ENCODE results near the gene AHCYL1.
A peak's percentile ranks its signal among the peaks of the same experiment; 100 is the strongest.

The AHCYL1 gene

DNA sequence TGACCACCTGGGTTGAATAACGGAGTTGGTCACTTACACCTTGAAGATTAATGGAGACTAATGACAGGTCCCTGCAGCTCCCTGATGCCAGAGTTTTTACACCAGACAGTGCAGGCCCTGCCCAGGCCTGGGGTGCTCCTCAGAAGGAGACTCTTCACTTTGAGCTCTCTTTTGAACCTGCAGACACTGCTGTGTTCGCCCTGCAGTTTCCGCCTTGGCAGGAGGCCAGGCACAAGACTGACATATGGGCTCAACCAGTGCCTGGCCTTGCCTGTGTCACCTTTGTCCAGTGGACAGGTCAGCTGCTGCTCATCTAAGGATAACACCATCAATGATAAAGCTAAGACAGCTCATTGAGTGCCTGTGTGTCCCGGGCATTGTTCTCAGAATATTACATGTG, 55.1 kb downstream of the AHCYL1 start:
- no peak for DNase-seq (ENCODE audit: low read depth)

DNA sequence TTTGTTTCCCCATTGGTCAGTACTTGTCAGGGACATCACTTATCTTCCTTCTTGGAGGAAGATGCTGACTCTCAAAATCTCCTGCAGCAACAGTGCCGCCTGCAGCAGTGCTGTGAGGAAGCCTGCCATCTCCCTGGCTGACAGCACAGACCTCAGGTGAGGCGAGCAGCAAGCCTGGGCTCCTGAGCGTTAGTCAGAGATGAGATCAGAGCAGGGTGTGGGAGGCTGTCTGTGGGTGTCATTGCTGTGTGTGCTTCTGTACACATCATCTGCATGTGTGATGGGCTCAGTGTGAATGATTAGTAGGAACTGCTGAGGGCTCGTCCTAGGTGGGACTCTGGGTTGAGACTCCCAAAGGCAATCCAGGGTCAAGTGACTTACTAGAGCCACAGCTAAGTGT, 56.0 kb downstream of the AHCYL1 start:
- DNase-seq (ENCODE audit: low read depth), result no peak

DNA sequence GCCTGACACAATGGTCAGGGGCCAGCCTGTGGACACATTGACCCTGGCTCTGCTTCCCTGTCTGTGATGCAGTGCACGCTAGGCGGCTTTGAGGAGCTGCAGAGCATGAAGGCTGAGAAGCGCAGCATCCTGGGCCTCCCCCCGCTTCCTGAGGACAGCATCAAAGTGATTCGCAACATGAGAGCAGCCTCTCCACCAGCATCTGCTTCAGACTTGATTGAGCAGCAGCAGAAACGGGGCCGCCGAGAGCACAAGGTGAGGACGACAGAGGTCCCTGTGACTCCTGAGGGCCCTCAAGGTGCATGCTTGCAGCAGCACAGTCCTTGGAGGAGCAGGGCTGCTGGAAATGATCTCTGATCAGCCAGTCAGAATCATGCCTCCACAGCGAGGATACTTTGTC, 58.5 kb downstream of the AHCYL1 start:
- no peak for DNase-seq (ENCODE audit: low read depth)

DNA sequence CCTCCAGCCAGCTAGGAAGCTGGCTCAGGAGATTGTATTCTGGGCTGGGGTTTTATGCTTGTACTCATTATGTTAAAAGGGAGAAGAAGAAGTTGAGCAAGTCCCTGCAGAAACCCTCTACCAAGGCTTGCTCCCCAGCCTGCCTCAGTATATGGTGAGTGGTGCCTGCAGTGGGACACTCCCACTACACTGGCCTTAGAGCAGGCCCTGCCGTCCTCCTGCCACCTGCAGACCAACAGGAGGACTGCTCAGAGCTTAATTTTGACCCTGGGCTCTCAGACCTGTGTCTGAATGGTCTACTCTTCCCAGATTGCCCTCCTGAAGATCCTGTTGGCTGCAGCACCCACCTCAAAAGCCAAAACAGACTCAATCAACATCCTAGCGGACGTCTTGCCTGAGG, 62.9 kb downstream of the AHCYL1 start:
- no peak for DNase-seq (ENCODE audit: low read depth)

DNA sequence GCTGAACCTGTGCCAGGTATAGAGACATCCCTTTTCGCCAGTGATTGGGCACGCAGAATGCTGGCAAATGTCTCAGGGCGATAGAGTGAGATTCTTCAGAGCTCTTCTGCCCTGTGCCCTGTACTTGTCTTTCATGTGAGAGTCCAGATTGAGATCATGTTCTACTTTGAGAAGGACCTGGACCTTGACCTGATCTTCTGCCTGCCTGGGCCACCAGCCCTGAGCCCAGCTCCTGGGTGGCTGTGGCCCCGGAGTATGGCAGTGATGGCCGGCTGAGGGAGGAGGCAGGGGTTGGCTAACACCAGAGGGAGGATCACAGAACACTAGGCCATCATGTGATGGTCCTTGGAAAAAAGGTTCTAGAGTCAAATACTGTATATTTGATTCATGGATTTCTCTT, 63.7 kb downstream of the AHCYL1 start:
- DNase-seq (ENCODE audit: low read depth), result no peak

DNA sequence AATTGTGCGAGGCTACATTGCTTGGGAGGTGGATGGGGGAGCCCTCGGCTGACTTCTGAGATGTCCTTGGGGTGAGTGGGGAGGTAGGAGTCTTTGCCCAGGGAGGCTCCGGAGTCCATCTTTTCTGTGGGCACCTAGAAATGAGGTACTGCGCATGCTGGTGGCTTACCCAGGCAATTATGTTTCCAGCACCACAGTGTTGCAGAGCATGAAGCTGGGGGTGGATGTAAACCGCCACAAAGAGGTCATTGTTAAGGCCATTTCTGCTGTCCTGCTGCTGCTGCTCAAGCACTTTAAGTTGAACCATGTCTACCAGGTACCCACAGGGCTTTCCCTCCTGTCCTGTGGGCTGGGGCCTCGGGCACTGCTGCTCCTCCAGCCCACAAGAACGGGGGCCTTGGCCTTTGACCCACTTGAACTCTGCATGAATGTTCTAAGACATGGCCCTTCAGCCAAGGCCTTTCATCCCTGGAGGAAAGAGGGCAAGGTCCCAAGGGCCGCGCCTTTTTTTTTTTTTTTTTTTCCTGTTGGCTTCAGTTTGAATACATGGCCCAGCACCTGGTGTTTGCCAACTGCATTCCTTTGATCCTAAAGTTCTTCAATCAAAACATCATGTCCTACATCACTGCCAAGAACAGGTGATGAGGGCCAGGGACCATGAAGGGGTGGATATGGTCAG, 64.5 kb downstream of the AHCYL1 start:
- no peak for DNase-seq (ENCODE audit: low read depth)

DNA sequence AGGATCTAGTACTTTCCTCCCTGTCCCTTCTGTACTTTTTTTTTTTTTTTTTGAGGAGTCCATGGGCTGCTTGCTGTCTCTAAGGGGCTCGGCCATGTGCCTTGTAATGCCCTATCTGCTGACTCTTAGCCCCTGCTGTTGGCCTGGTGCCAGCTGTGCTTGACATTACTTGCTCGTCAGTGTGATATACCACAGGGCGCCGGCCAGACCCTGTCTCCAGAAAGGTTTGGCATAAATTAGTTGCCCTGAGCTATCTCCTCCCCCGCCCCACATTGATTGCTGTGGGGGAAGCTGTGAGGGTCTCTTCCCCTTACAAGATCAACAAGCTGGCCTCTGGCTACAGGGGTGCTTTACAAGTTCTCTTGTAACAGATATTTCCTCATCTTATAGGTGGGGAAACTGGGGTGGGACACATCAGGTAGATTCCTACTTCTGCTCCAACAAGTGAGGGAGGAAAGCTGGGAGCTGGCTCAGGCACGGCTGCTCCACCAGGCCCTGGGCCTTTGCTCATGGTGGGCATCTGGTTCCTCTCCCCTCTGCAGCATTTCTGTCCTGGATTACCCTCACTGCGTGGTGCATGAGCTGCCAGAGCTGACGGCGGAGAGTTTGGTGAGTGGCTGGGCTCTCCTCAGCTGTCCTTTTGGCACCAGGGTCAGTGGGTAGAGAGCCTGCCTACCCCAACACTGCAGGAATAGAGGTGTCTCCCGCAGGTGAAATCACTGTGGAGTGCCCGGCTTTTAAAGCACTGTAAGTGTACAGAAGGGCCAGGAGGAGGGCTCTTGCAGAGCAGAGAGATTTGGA, 65.4 kb downstream of the AHCYL1 start:
- DNase-seq (ENCODE audit: low read depth), result no peak

DNA sequence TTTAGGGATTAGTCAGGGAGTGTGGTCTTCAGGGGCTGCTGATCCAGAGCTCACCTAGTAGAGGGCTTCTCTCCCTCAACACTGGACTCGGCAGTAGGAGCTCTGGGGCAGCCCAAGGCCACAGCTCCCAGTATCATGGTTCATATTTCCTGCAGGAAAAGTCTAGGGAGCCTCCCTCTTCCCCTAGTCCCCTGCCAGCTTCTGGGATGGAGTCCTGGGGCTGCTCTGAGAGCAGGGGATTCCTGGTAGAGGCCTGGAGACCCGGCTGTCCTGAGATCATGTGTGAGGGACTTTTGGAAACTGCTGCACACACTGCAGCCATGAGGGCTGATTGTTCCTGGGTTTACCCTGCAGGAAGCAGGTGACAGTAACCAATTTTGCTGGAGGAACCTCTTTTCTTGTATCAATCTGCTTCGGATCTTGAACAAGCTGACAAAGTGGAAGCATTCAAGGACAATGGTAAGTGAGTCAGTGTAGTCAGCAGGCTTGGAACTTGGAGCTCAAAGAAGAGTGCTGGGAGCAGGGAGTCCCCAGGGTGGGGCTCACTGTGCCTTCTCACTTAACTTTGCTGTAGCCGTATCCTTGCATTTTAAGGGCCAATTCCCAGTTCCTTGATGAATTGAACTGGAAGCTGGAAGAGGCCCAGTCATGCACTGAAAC, 66.2 kb downstream of the AHCYL1 start:
- DNase-seq (ENCODE audit: low read depth), result no peak

DNA sequence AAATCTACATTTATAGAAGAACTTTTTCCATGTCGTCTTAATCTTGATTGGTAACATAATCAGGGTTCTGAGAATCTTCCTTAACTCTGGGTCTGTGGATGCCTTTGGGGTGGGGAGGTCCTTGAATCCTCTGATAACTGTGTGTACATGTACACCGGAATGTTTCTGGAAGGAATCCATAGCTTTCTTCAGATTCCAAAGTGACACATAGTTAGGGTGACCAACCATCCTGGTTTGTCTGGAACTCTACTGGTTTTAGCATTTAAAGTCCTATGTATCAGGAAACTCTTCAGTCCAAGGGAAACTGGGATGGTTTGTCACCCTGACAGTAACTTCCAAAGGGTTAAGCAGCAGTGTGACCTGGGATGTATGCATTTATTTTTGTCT, 66.7 kb downstream of the AHCYL1 start:
- no peak for DNase-seq (ENCODE audit: low read depth)

DNA sequence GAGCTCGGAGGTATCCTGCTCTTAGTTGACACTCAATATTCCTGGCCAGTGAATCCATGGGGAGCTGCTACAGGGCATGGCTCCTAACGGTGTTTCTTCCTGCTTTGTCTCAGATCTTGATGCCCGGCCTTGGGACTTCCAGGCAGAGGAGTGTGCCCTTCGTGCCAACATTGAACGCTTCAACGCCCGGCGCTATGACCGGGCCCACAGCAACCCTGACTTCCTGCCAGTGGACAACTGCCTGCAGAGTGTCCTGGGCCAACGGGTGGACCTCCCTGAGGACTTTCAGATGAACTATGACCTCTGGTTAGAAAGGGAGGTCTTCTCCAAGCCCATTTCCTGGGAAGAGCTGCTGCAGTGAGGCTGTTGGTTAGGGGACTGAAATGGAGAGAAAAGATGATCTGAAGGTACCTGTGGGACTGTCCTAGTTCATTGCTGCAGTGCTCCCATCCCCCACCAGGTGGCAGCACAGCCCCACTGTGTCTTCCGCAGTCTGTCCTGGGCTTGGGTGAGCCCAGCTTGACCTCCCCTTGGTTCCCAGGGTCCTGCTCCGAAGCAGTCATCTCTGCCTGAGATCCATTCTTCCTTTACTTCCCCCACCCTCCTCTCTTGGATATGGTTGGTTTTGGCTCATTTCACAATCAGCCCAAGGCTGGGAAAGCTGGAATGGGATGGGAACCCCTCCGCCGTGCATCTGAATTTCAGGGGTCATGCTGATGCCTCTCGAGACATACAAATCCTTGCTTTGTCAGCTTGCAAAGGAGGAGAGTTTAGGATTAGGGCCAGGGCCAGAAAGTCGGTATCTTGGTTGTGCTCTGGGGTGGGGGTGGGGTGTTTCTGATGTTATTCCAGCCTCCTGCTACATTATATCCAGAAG, 69.2 kb downstream of the AHCYL1 start:
- DNase-seq (ENCODE audit: low read depth), result peak; percentile 17

DNA sequence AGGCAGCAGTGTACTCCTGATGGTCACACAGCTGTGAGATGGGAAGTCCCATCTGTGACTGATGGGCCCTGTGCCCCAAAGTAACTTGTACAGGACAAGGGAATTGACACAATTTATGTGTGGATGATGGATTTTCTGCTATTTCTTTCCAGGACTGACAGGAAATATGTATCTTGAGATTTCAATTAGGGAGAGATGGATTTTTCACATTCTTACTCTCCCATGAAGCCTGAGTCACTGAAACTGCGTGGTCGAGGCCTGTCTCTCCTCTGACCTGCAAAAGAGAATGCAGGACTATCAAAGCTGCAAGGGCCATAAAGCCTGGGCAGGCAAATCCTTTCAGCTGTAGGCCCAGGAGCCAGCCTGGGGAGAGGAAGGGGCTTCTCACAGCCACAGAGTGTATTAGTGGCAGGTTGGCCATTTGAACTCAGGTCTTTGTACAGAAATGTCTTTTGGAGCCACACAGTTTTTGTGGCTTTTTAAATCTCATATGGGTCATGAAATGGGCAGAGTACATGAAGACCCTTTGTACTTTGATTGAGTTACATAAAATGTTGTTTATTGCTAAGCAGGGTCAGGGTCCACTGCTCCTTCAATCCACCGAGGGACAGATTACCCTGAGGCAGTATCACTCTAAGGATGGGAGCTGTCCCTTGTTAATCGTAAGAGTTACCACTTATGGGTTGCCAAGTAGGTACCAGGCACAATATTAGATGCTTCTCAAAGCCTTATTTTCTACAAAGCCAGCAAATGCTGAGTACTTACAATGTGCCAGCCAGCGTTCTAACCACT, 71.1 kb downstream of the AHCYL1 start:
- no peak for DNase-seq (ENCODE audit: low read depth)

DNA sequence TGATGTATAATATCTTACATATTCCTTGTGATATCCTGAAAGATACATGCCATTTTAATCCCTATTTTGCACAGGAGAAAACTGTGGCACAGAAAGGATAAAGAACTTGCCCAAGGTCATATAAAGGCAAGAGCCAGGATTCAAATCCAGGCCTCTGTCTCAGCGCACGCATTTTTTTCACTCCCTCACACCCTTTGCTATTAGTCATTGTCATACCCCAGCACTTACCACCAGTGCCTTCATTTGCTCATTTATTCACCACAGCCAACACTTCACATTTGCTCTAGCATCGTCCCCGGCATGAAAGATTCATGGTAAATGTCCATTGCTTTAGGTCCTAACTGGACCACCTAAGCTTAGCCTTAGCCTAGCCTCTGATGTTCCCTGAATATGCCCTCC, 71.7 kb downstream of the AHCYL1 start:
- DNase-seq (ENCODE audit: low read depth), result no peak

DNA sequence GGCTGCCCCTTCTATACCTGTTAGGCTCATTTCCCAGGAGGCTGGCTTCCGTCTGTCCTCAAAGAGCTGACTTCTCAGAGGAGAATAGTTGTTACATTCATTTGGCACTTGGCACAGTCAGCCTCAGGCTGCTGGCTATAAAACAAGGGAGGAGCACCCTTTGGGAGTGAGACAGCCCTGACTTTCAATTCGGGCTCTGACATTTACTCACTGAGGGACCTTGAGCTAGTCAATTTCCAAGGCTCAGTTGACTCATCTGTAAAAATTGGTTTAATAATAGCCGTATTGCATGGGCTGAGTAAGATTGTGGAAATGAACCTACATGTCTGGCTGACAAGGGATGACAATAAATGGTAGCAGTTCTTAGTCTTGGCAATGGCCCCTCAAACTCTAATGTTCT, 72.2 kb downstream of the AHCYL1 start:
- DNase-seq (ENCODE audit: low read depth), result no peak

DNA sequence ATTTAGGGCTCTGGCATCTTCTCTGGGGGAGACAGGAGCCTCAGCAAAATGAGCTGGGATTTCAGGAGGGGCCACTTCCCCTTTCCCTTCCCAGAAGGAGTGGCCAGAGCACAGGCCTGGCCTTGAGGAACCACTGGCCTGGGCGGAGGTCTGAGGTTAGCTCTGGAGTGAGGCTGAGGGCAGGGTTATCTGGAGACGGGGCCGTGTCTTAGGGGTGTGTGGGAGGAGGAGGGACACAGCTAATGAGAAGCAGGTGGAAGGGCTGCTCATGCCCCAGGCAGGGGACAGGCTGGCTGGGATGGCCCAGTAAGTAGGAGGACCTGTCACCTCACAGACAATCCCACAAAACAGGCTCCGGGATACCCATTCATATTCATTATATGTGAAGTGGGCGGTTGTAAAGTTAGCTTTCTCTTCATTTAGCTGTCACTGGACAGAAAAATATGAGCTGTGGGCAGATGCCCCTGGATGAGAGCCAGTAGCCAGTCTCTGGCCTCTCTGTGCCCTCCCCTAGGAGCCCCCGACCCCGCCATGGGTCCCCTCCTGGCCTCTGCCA, 73.5 kb downstream of the AHCYL1 start:
- no peak for DNase-seq (ENCODE audit: low read depth)

DNA sequence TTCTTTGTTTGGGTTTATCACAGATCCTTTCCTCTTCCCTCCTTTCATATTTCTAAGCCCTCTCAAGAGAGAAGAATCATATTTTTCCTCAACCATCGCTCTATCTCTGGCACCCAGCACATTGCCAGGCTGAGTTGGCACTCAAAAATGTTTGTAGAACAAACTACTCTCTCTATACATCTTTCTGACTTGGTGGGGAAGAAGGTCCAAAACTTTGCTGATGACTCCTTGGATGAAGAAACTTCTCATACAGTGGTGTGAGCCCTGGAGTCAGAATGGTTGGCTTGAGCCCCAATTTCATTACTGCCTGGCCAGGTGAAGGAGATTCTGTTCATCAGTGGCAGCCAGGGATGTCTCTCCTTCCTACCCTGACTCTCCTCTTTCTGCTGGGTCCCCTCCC, 74.0 kb downstream of the AHCYL1 start:
- no peak for DNase-seq (ENCODE audit: low read depth)

DNA sequence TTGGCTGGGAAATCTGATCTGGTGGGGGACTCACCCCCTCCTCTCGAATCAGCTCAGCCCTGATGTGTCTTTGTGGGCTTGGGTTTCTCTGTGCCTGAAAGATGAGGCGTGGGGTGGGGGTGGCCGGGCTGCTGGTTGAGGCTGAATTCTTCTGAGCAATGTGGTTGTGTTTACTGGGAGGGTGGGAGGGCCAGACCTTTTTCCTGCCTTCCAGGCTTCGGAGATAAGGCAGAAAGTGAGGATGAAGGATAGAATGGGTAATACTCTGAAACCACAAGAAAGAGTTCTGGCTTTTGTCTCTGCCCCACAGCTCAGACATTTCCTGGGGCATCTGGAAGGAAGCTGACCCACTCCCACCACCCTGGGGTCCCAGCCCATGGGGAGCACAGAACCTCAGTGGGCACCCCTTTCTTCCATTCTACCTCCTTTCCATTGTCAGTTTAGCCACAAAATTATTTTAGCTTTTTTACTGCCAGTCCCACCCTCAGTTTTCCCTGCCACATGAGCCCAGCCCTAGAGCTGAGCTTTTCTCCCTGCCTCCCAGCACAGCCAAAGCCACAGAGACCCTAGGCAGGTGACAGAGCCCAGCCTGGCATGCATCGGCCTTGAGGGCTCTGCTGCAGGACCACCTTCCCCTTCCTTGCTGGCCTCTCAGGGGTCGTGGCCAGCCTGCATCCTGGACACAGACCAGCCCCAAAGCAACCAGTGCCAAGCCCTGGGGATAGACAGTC, 74.7 kb downstream of the AHCYL1 start:
- no peak for DNase-seq (ENCODE audit: low read depth)

DNA sequence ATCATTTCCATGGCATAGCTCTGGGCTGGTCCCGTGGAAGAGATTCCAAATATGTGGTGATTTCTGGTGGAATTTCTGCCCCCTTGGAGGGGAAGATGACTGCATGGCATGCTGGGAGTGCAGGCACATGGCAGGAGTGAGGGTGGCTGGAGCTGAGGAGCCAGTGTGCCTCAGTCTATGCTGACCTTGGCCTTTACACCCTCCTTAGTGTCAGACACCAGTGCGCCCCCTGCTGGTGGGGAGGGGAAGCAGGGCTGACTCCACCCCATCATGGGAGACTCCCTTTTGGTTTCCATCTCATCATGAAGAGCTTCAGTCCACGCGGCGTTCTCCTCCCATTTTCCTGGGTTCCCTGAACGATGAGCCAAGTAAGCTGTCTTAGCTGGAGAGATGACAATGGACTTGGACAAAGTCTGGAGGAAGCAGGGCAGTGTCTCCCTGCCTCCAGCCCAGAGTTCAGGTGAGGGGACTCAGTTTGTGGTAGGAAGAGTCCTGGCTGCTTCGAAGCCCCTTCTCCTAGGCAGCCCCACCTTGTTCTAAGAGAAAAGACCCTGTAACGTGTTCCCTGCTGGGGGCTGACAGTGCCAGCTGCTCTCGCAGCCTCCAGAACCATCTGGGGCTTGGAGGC, 75.6 kb downstream of the AHCYL1 start:
- DNase-seq (ENCODE audit: low read depth), result peak; percentile 23

DNA sequence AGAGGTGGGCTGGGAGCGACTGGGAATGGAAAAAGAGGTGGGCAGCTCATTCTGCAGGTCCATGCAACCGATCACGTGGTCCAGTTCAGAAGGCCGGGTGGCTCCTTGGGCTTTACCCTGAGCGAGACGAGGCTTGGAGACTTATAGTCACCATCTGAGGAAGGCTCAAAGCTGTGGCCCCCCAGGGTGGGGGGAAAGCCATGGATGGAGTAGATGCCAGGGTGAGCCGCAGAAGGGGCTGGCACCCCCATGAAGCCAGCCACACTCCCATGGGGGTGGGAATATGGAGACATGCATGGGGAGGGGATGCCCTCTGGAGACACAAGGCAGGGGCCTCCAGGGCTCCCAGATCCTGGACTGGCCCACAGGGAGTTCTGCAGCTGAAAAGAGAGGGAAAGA, 76.1 kb downstream of the AHCYL1 start:
- no peak for DNase-seq (ENCODE audit: low read depth)

DNA sequence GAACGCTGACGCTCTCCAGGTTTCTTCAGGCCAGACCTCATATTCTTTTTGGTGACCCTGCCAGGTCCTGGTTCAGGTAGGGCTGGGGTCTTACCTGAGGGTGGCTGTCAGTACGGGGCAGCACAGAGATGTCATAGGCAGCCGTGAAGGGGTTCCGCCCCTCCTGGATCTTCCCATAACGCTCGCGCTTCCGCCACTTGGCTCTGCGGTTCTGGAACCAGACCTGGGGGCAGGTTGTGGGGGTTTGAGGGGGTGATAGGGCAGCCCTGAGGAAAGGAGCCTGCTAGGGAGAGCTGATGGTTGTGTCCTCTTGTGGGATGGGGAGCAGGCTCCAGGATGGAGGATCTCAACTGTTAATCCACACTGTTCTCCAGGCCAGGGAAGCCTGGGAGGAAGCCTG, 76.8 kb downstream of the AHCYL1 start:
- no peak for DNase-seq (ENCODE audit: low read depth)

DNA sequence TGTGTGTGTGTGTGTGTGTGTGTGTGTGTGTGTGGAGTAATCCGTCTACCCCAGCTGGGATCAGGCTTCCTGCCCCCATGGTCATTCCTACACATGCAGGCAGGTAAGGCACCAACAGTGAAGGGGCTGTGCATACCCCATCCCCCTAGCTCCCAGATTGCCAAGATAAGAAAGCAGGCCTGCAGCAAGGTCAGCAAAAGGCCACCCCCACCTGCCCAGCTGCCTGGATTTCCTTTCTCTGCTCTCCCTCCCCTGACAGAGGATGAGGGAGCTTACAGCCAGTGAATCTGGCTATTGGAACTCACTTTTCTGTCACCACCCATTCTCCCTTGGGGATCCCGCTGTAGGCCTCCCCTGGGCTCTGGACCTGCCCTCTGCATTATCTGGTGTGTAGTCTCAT, 78.0 kb downstream of the AHCYL1 start:
- DNase-seq (ENCODE audit: low read depth), result no peak
